Measurements from ENCODE around the gene PDAP1.

DNA sequence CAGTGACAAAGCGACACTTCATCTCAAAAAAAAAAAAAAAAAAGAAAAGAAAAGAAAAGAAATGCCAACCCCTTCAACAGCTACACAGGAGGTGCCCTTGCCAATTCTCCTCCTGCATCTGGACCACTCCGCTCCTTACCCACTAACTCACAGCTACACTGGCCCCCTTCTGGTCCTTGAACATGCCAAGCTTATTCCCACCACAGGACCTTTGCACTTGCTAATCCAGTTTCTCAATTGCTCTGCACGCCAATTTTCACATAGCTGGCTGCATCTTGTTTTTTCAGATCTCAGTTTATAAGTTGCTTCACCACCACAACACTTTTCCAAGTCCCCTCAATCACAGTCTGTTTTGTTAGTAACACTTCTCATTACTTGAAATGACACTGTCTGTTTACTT lies 5.5 kb downstream of the PDAP1 start:
- TF ChIP-seq, protein P1, sequence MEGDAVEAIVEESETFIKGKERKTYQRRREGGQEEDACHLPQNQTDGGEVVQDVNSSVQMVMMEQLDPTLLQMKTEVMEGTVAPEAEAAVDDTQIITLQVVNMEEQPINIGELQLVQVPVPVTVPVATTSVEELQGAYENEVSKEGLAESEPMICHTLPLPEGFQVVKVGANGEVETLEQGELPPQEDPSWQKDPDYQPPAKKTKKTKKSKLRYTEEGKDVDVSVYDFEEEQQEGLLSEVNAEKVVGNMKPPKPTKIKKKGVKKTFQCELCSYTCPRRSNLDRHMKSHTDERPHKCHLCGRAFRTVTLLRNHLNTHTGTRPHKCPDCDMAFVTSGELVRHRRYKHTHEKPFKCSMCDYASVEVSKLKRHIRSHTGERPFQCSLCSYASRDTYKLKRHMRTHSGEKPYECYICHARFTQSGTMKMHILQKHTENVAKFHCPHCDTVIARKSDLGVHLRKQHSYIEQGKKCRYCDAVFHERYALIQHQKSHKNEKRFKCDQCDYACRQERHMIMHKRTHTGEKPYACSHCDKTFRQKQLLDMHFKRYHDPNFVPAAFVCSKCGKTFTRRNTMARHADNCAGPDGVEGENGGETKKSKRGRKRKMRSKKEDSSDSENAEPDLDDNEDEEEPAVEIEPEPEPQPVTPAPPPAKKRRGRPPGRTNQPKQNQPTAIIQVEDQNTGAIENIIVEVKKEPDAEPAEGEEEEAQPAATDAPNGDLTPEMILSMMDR (IDR thresholded peaks at IDR 0.05; ENCODE audit: low read depth, low read length, missing input control) = no peak
- no peak for TF ChIP-seq GABPA (IDR thresholded peaks at IDR 0.05 in 1 of 2, conservative IDR thresholded peaks at IDR 0.05 in 1 of 2)
- TF ChIP-seq RXRA (IDR thresholded peaks at IDR 0.05) = no peak
- TF ChIP-seq RAD21 (IDR thresholded peaks at IDR 0.05) = no peak
- no peak for TF ChIP-seq FOXA1 (IDR thresholded peaks at IDR 0.05)
- TF ChIP-seq REST (IDR thresholded peaks at IDR 0.05) = no peak
- TF ChIP-seq, protein P2, sequence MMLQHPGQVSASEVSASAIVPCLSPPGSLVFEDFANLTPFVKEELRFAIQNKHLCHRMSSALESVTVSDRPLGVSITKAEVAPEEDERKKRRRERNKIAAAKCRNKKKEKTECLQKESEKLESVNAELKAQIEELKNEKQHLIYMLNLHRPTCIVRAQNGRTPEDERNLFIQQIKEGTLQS (IDR thresholded peaks at IDR 0.05) = no peak
- TF ChIP-seq SP1 (IDR thresholded peaks at IDR 0.05) = no peak
- no peak for TF ChIP-seq TAF1 (conservative IDR thresholded peaks at IDR 0.05)
- TF ChIP-seq JUND (IDR thresholded peaks at IDR 0.05) = no peak

Data from liver (tissue), 3 donors.